Fibroblast of lung (primary cell): ENCODE measurements around the gene PAPLN. TPM values are rescaled to one million over a fixed set of nuclear protein-coding genes. Genes with fewer than 3 reads are reported as not detected.

Experiments used
- DNase-seq, 2 donors: peaks; one replicate each; pipeline versions ENCODE4 v3.0.0 to v3.0.0-alpha.2; 2010; ENCODE audit warnings: low read depth in 2 of 2
- H2AFZ ChIP-seq: 2 replicates; pipeline ENCODE4 v1.5.1; 2012; ENCODE audit warnings: low read length, control low read depth, inconsistent platforms
- H3K27ac ChIP-seq: 2 replicates; pipeline ENCODE4 v1.5.1; 2011; ENCODE audit warnings: low read length, control low read depth; ENCODE audit not compliant: insufficient read depth
- H3K27me3 ChIP-seq: 2 replicates; pipeline ENCODE4 v1.5.1; 2011; ENCODE audit warnings: mild to moderate bottlenecking, low read length; ENCODE audit not compliant: control insufficient read depth, insufficient read depth
- H3K36me3 ChIP-seq: 2 replicates; pipeline ENCODE4 v1.5.1; 2011; ENCODE audit warnings: low read length; ENCODE audit not compliant: control insufficient read depth, insufficient read depth
- H3K4me1 ChIP-seq: 2 replicates; pipeline ENCODE4 v1.5.1; 2011; ENCODE audit warnings: low read length; ENCODE audit not compliant: control insufficient read depth, insufficient read depth; ENCODE audit errors: extremely low read depth
- H3K4me2 ChIP-seq: 2 replicates; pipeline ENCODE4 v1.5.1; 2011; ENCODE audit warnings: low read length, control low read depth; ENCODE audit not compliant: insufficient read depth; ENCODE audit errors: extremely low read depth
- H3K4me3 ChIP-seq, 4 experiments: fragments of 200-600 bp in 1 of 4; sonication (generic) in 1 of 4; replicated peaks in 1 of 4; 2 replicates each; pipeline ENCODE4 v1.5.1; 2011 to 2016; ENCODE audit warnings: low read length in 4 of 4, low read depth in 3 of 4, mild to moderate bottlenecking in 3 of 4, control low read depth in 2 of 4, inconsistent platforms in 1 of 4, mixed read lengths in 1 of 4; ENCODE audit not compliant: insufficient read depth in 1 of 4; ENCODE audit errors: control extremely low read depth in 1 of 4
- H3K79me2 ChIP-seq: 2 replicates; pipeline ENCODE4 v1.5.1; 2012; ENCODE audit warnings: mild to moderate bottlenecking, low read length, inconsistent platforms; ENCODE audit not compliant: control insufficient read depth, insufficient read depth
- H3K9ac ChIP-seq: 2 replicates; pipeline ENCODE4 v1.5.1; 2011; ENCODE audit warnings: mild to moderate bottlenecking, low read length, control low read depth; ENCODE audit not compliant: insufficient read depth
- H3K9me3 ChIP-seq: 2 replicates; pipeline ENCODE4 v1.5.1; 2012; ENCODE audit warnings: low read depth, low read length; ENCODE audit not compliant: control insufficient read depth, insufficient read depth
- H4K20me1 ChIP-seq: 2 replicates; pipeline ENCODE4 v1.5.1; 2011; ENCODE audit warnings: low read length; ENCODE audit not compliant: control insufficient read depth, insufficient read depth; ENCODE audit errors: extremely low read depth
- EZH2 ChIP-seq: IDR thresholded peaks from 2 replicates; pipeline ENCODE4 v1.5.1; 2012; ENCODE audit warnings: low read length, control low read depth, mild to moderate bottlenecking; ENCODE audit errors: missing control alignments
- polyA plus RNA-seq, 2 donors: library from polyadenylated mRNA; depleted of rRNA in 1 of 2; stranded (reverse) in 1 of 2; unstranded in 1 of 2; fragments of >200 nt; gene quantifications; 2 replicates each; pipeline ENCODE4 v1.2.1, GENCODE V29; 2011 to 2012; ENCODE audit warnings: missing spikeins in 1 of 2
- total RNA-seq: library from RNA; depleted of rRNA; stranded (reverse); fragments of >200 nt; gene quantifications from 2 replicates; pipeline ENCODE4 v1.2.1, GENCODE V29; 2014
- TF ChIP-seq, protein P1 (sequence below), 2 donors: IDR thresholded peaks in 1 of 2; conservative IDR thresholded peaks in 1 of 2; 1 replicate in 1 of 2; 2 replicates in 1 of 2; pipeline ENCODE4 v1.5.1; 2011 to 2012; ENCODE audit warnings: low read length in 2 of 2, control low read depth in 1 of 2, inconsistent platforms in 1 of 2, low read depth in 1 of 2, mild to moderate bottlenecking in 1 of 2

The PAPLN gene
- total and polyA plus RNA-seq, 2 donors (not counting 1 experiment from before 2014, with no cell fraction given) = 1.3 to 6.9 TPM

GRCh38 chr14:73311708-73312030, 74.4 kb downstream of the PAPLN start:
- no peak for DNase-seq
- no peaks in the 10 kb centered on the region for H3K4me1 ChIP-seq
- no peak overlapping the region for H3K9ac ChIP-seq
- no peaks in the 10 kb centered on the region for H3K27me3 ChIP-seq
- no peak for TF ChIP-seq EZH2
- TF ChIP-seq, protein P1, sequence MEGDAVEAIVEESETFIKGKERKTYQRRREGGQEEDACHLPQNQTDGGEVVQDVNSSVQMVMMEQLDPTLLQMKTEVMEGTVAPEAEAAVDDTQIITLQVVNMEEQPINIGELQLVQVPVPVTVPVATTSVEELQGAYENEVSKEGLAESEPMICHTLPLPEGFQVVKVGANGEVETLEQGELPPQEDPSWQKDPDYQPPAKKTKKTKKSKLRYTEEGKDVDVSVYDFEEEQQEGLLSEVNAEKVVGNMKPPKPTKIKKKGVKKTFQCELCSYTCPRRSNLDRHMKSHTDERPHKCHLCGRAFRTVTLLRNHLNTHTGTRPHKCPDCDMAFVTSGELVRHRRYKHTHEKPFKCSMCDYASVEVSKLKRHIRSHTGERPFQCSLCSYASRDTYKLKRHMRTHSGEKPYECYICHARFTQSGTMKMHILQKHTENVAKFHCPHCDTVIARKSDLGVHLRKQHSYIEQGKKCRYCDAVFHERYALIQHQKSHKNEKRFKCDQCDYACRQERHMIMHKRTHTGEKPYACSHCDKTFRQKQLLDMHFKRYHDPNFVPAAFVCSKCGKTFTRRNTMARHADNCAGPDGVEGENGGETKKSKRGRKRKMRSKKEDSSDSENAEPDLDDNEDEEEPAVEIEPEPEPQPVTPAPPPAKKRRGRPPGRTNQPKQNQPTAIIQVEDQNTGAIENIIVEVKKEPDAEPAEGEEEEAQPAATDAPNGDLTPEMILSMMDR (conservative IDR thresholded peaks at IDR 0.05 in 1 of 2, IDR thresholded peaks at IDR 0.05 in 1 of 2; ENCODE audit: low read depth in 1 of 2, low read length in 2 of 2) = no peak
- no peak overlapping the region for H2AFZ ChIP-seq
- H3K36me3 ChIP-seq = no peaks in the 10 kb centered on the region
- no peaks in the 10 kb centered on the region for H3K9me3 ChIP-seq
- no peaks in the 10 kb centered on the region for H3K79me2 ChIP-seq
- no peaks in the 10 kb centered on the region for H4K20me1 ChIP-seq
- no peak overlapping the region for H3K4me2 ChIP-seq
- H3K4me3 ChIP-seq = no peak overlapping the region
- H3K27ac ChIP-seq = no peak overlapping the region

- H3K4me2 ChIP-seq = no peak overlapping the region
- no peaks in the 10 kb centered on the region for H4K20me1 ChIP-seq
- H2AFZ ChIP-seq = no peak overlapping the region
- no peak overlapping the region for H3K4me3 ChIP-seq
- no peaks in the 10 kb centered on the region for H3K4me1 ChIP-seq
- no peak overlapping the region for H3K27ac ChIP-seq
- TF ChIP-seq, protein P1 (conservative IDR thresholded peaks at IDR 0.05 in 1 of 2, IDR thresholded peaks at IDR 0.05 in 1 of 2; ENCODE audit: low read depth in 1 of 2, low read length in 2 of 2) = no peak
- no peak for TF ChIP-seq EZH2
- no peaks in the 10 kb centered on the region for H3K9me3 ChIP-seq
- no peaks in the 10 kb centered on the region for H3K27me3 ChIP-seq
- H3K9ac ChIP-seq = no peak overlapping the region
- no peaks in the 10 kb centered on the region for H3K79me2 ChIP-seq
- DNase-seq = no peak
- H3K36me3 ChIP-seq = no peaks in the 10 kb centered on the region
Measured at GRCh38 chr14:73312687-73313086, 75.4 kb downstream of the PAPLN start.

- Histone ChIP-seq H3K4me2 (no peak overlapping the region), H3K36me3 (no peaks in the 10 kb centered on the region), H2AFZ (no peak overlapping the region), H3K9me3 (no peaks in the 10 kb centered on the region), H3K9ac (no peak overlapping the region), H3K27ac (no peak overlapping the region), H3K4me1 (no peaks in the 10 kb centered on the region), H3K4me3 (no peak overlapping the region), H3K27me3 (no peaks in the 10 kb centered on the region), H4K20me1 (no peaks in the 10 kb centered on the region), H3K79me2 (no peaks in the 10 kb centered on the region)
- TF ChIP-seq, protein P1 (conservative IDR thresholded peaks at IDR 0.05 in 1 of 2, IDR thresholded peaks at IDR 0.05 in 1 of 2; ENCODE audit: low read depth in 1 of 2, low read length in 2 of 2) = no peak
- TF ChIP-seq EZH2 = no peak
- no peak for DNase-seq
Measured at GRCh38 chr14:73313151-73313550, 75.8 kb downstream of the PAPLN start.
